DOHH2 (cell line): Measurements from ENCODE around the gene CNTN5.

Experiments used
- H3F3A ChIP-seq: fragments of 200-600 bp; sonication (generic), shearing (Covaris generic); 2 replicates; pipeline ENCODE4 v1.6.0; 2016; ENCODE audit warnings: antibody characterized with exemption, mild to moderate bottlenecking; ENCODE audit not compliant: control insufficient read depth, insufficient read depth
- H3K27ac ChIP-seq: fragments of 200-600 bp; sonication (generic); 2 replicates; pipeline ENCODE4 v1.5.1; 2014; ENCODE audit warnings: low read depth, mild to moderate bottlenecking, low read length, moderate library complexity
- H3K27me3 ChIP-seq: fragments of 200-600 bp; sonication (generic); 2 replicates; pipeline ENCODE4 v1.6.1; 2014; ENCODE audit warnings: mild to moderate bottlenecking, low read length, mixed read lengths; ENCODE audit not compliant: control insufficient read depth
- H3K36me3 ChIP-seq: fragments of 200-600 bp; sonication (generic); 2 replicates; pipeline ENCODE4 v1.6.1; 2014; ENCODE audit warnings: mild to moderate bottlenecking, low read length, moderate library complexity, mixed read lengths; ENCODE audit not compliant: control insufficient read depth
- H3K4me1 ChIP-seq: fragments of 200-600 bp; sonication (generic); 2 replicates; pipeline ENCODE4 v1.6.1; 2014; ENCODE audit warnings: mild to moderate bottlenecking, low read length, mixed read lengths; ENCODE audit not compliant: control insufficient read depth
- H3K4me2 ChIP-seq: fragments of 200-600 bp; sonication (generic); 2 replicates; pipeline ENCODE4 v1.6.0; 2014; ENCODE audit warnings: mild to moderate bottlenecking, low read length, moderate library complexity
- H3K4me3 ChIP-seq: fragments of 200-600 bp; sonication (generic); 2 replicates; pipeline ENCODE4 v1.5.1; 2014; ENCODE audit warnings: mild to moderate bottlenecking, low read length, mixed read lengths
- H3K79me2 ChIP-seq: fragments of 200-600 bp; sonication (generic); 2 replicates; pipeline ENCODE4 v1.6.1; 2014; ENCODE audit warnings: mild to moderate bottlenecking, low read length, mixed read lengths; ENCODE audit not compliant: control insufficient read depth
- H3K9me2 ChIP-seq: fragments of 200-600 bp; sonication (generic); replicated peaks from 2 replicates; pipeline ENCODE4 v1.6.1; 2014; ENCODE audit warnings: mild to moderate bottlenecking, low read length, mixed read lengths; ENCODE audit not compliant: control insufficient read depth
- H3K9me3 ChIP-seq: fragments of 200-600 bp; sonication (generic); 2 replicates; pipeline ENCODE4 v1.6.1; 2014; ENCODE audit warnings: antibody characterized with exemption, low read length, mixed read lengths; ENCODE audit not compliant: control insufficient read depth, insufficient read depth
- H4K20me1 ChIP-seq: fragments of 200-600 bp; sonication (generic); 2 replicates; pipeline ENCODE4 v1.6.0; 2014; ENCODE audit warnings: low read depth, mild to moderate bottlenecking, antibody characterized with exemption, low read length, moderate library complexity; ENCODE audit not compliant: control insufficient read depth, insufficient read depth
- CTCF ChIP-seq: fragments of 200-600 bp; sonication (generic); IDR thresholded peaks from one replicate; pipeline ENCODE4 v1.5.1; 2014; ENCODE audit warnings: antibody characterized with exemption, mild to moderate bottlenecking, low read depth, low read length; ENCODE audit not compliant: poor library complexity, severe bottlenecking
- EZH2phosphoT487 ChIP-seq: fragments of 200-600 bp; sonication (generic); IDR thresholded peaks from 2 replicates; pipeline ENCODE4 v1.6.1; 2017; ENCODE audit warnings: borderline replicate concordance, mild to moderate bottlenecking, antibody characterized with exemption, low read length, moderate library complexity, mixed read lengths

Gene CNTN5

GRCh38 chr11:99988471-99988837, 967.7 kb downstream of the CNTN5 start:
- no peak overlapping the region for H3K27ac ChIP-seq
- no peaks in the 10 kb centered on the region for H3F3A ChIP-seq
- H4K20me1 ChIP-seq = no peaks in the 10 kb centered on the region
- H3K79me2 ChIP-seq = no peaks in the 10 kb centered on the region
- H3K27me3 ChIP-seq = no peaks in the 10 kb centered on the region
- no peaks in the 10 kb centered on the region for H3K9me3 ChIP-seq
- H3K4me2 ChIP-seq = no peak overlapping the region
- H3K9me2 ChIP-seq = no peaks in the 10 kb centered on the region
- H3K4me1 ChIP-seq = no peaks in the 10 kb centered on the region
- no peak for TF ChIP-seq EZH2phosphoT487
- TF ChIP-seq CTCF = no peak
- no peak overlapping the region for H3K4me3 ChIP-seq
- no peaks in the 10 kb centered on the region for H3K36me3 ChIP-seq

- Histone ChIP-seq H3K4me2 (no peak overlapping the region), H3K27ac (no peak overlapping the region), H3F3A (no peaks in the 10 kb centered on the region), H3K79me2 (no peaks in the 10 kb centered on the region), H4K20me1 (no peaks in the 10 kb centered on the region), H3K4me3 (no peak overlapping the region), H3K9me3 (no peaks in the 10 kb centered on the region), H3K36me3 (no peaks in the 10 kb centered on the region), H3K27me3 (no peaks in the 10 kb centered on the region), H3K4me1 (no peaks in the 10 kb centered on the region), H3K9me2 (no peaks in the 10 kb centered on the region)
- TF ChIP-seq CTCF (no peak), EZH2phosphoT487 (no peak)
These were observed 983.2 kb downstream of the CNTN5 start for GRCh38 chr11:100003985-100004384.

- H3K9me3 ChIP-seq = no peaks in the 10 kb centered on the region
- H3K4me3 ChIP-seq = no peak overlapping the region
- no peaks in the 10 kb centered on the region for H4K20me1 ChIP-seq
- H3K27ac ChIP-seq = no peak overlapping the region
- H3F3A ChIP-seq = no peaks in the 10 kb centered on the region
- TF ChIP-seq CTCF (no peak), EZH2phosphoT487 (no peak)
- H3K79me2 ChIP-seq = no peaks in the 10 kb centered on the region
- no peak overlapping the region for H3K4me2 ChIP-seq
- no peaks in the 10 kb centered on the region for H3K9me2 ChIP-seq
- H3K36me3 ChIP-seq = no peaks in the 10 kb centered on the region
- H3K4me1 ChIP-seq = no peaks in the 10 kb centered on the region
- H3K27me3 ChIP-seq = no peaks in the 10 kb centered on the region
These were observed 983.8 kb downstream of the CNTN5 start for GRCh38 chr11:100004541-100004940.

- H3K4me3 ChIP-seq = no peak overlapping the region
- H3K4me2 ChIP-seq = no peak overlapping the region
- H3K4me1 ChIP-seq = no peaks in the 10 kb centered on the region
- H3K36me3 ChIP-seq = no peaks in the 10 kb centered on the region
- no peaks in the 10 kb centered on the region for H3F3A ChIP-seq
- H3K27ac ChIP-seq = no peak overlapping the region
- TF ChIP-seq CTCF (no peak), EZH2phosphoT487 (no peak)
- no peaks in the 10 kb centered on the region for H3K79me2 ChIP-seq
- no peaks in the 10 kb centered on the region for H3K9me2 ChIP-seq
- H3K27me3 ChIP-seq = no peaks in the 10 kb centered on the region
- H4K20me1 ChIP-seq = no peaks in the 10 kb centered on the region
- no peaks in the 10 kb centered on the region for H3K9me3 ChIP-seq
These were observed 987.7 kb downstream of the CNTN5 start for GRCh38 chr11:100008417-100008816.
